G401 (cell line): ENCODE measurements around the gene SPPL3. TPM values are rescaled to one million over a fixed set of nuclear protein-coding genes. Genes with fewer than 3 reads are reported as not detected.

ENCODE experiments used
- DNase-seq: peaks from one replicate; pipeline ENCODE4 v3.0.0-alpha.2; 2015; ENCODE audit warnings: low spot score
- in situ Hi-C: cut with HindIII; loops from 2 replicates; pipeline ENCODE4 v1.10.0; 2016; ENCODE audit warnings: low sequenced_read_pairs, mixed read lengths
- total RNA-seq: library from RNA; depleted of rRNA; stranded (reverse); fragments of >200 nt; shearing (Covaris generic); gene quantifications from 2 replicates; pipeline ENCODE4 v1.2.3, GENCODE V29; 2014

Gene SPPL3
- total RNA-seq, 1 experiment from 2014 or later = 12.2 TPM

GRCh38 chr12:120885521-120885920 lies 18.6 kb downstream of the SPPL3 start:
- no peak for DNase-seq
- in situ Hi-C loops = no loop called here

DNA sequence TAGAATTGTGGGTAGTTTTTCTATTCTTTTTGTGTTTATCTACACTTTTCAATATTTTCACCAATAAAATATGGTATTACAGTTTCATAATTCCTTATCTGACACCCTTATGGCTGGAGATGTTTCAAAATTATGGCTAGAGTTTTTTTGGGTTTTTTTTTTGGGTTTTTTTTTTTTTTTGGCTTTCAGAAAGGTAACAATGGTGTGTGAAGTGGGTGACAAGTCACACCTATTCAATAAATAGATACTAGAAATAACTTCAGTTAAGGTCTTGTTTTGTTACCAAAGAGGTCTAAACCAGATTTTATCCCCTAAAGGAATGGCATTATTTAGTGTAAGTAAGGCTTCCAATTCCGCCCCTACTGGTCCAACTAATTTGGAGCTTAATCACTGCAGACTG lies 19.5 kb downstream of the SPPL3 start:
- in situ Hi-C loops = no loop called here
- DNase-seq = no peak

- in situ Hi-C loops = no loop called here
- no peak for DNase-seq
These were observed 22.1 kb downstream of the SPPL3 start for GRCh38 chr12:120882055-120882555.

DNA sequence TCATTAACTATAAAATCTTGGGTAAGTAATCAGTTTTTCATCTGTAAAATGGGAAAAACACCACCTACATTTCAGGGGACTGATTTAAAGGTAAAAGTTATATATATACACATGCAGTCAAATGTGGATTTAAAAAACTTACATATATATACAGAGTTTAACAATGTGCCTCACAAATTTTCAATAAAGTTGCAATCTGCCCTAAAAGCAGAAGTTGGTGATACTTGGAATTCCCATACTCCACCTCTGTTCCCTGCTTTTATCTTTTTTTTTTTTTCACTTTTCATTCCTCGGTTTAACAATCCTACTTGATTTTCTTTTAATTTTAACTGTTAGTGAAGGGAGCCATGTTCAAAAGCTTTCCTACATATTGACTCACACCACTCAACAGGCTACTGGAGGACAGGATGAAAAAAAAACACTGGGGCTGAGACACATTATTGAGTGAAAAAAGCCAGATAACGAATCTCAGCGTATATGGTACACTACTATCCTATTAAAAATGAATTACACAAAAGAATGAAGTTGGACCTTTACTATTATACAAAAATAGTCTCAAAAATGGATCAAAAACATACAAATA lies 24.3 kb downstream of the SPPL3 start:
- DNase-seq = no peak
- in situ Hi-C loops = no loop called here

GRCh38 chr12:120879102-120879501 lies 25.1 kb downstream of the SPPL3 start:
- in situ Hi-C loops = no loop called here
- no peak for DNase-seq

DNA sequence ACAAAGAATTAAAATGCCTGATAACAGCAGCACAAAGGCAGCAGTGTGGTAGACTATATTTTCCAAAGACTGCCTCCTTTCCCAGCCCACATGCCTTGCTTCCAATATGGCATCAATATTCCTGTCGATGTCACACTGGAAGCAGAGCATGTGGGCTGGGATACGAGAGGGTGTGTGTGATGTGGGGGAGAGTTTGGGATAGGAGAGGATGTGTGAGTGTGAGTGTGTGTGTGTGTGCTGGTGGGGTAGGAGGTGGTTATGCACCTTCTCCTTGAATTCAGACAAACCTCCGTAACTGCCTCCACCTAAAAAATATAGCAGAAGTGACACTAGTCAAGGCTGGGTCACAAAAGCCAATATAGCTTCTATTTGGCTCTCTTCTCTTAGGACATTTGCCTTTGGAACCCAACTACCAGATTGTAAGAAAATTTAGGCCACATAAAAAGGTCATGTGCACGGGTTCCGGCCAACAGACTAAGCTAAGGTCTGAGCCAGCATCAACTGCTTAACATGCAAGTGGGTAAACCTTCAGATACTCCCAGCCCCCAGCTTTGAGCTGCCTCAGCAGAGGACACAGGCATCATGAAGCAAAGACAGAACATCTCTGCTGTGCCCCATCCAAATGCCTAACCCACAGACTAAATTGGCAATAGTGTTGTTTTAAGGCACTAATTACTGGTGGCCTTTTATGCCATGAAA lies 29.5 kb downstream of the SPPL3 start:
- in situ Hi-C loops = no loop called here

DNA sequence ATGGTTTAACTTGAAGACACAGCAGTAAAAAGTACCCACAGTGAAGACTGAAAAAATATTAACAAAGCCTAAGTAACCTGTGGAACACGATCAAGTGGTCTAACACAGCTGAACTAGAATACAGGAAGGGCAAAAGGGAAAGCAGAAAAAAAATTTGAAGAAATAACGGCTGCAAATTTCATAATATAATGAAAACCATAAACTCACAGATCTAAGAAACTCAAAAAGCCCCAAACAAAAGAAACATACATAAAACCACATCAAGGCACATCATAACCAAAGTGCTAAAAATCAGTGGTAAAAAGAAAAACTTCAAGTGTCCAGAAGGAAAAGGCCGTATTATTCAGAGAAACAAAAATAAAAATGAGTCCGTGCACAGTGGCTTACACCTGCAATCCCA lies 30.9 kb downstream of the SPPL3 start:
- in situ Hi-C loops = no loop called here

More for the DNA sequence above, 29.5 kb downstream of the SPPL3 start:
- peak; percentile 57 for DNase-seq

DNA sequence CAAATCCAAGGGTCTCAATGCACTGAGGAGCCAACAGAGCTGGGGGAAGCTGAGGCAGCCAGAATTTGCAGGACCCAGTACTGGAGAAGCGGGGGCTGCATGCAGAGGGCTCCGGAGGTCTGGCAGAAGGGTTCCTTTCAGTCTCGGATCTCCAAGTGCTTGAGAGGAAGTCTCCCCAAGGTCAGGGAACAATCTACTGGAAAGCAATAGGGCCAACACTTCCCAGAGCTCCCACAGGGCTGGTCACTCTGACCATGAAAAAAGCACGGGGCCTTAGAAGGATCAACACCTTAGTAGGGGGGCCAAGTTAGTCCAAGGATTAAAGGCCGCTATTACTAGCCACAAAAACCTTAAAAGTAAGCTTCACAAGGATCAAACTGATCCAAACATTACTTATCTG lies 31.7 kb downstream of the SPPL3 start:
- in situ Hi-C loops = no loop called here
- DNase-seq = no peak

More for the DNA sequence above, 30.9 kb downstream of the SPPL3 start:
- DNase-seq = no peak

GRCh38 chr12:120870415-120870814 lies 33.7 kb downstream of the SPPL3 start:
- in situ Hi-C loops = no loop called here
- no peak for DNase-seq

- in situ Hi-C loops = no loop called here
- DNase-seq = no peak
These were observed 34.8 kb downstream of the SPPL3 start for GRCh38 chr12:120869376-120869775.

- in situ Hi-C loops = no loop called here
- DNase-seq = no peak
These were observed 38.0 kb downstream of the SPPL3 start for GRCh38 chr12:120866108-120866507.

- no peak for DNase-seq
- in situ Hi-C loops = no loop called here
These were observed 39.1 kb downstream of the SPPL3 start for GRCh38 chr12:120865098-120865497.

DNA sequence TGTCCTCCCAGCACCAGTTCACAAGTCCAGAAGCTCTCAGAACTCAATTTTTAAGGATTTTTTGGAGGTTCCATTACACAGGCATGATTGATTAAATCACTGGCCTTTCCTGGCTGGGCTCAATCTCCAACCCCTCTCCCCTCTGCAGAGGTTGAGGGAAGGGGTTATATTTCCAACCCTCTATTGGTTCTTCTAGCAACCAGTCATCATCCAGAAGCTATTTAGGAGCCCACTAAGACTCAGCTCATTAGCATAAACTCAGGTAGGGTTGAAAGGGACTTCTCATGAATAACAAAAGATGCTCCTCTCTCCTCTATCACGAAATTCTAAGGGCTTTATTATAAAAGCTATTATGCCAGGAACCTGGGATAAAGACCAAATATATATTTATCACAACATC lies 41.5 kb downstream of the SPPL3 start:
- DNase-seq = no peak
- in situ Hi-C loops = no loop called here

GRCh38 chr12:120861074-120861795 lies 42.9 kb downstream of the SPPL3 start:
- in situ Hi-C loops = no loop called here
- no peak for DNase-seq

DNA sequence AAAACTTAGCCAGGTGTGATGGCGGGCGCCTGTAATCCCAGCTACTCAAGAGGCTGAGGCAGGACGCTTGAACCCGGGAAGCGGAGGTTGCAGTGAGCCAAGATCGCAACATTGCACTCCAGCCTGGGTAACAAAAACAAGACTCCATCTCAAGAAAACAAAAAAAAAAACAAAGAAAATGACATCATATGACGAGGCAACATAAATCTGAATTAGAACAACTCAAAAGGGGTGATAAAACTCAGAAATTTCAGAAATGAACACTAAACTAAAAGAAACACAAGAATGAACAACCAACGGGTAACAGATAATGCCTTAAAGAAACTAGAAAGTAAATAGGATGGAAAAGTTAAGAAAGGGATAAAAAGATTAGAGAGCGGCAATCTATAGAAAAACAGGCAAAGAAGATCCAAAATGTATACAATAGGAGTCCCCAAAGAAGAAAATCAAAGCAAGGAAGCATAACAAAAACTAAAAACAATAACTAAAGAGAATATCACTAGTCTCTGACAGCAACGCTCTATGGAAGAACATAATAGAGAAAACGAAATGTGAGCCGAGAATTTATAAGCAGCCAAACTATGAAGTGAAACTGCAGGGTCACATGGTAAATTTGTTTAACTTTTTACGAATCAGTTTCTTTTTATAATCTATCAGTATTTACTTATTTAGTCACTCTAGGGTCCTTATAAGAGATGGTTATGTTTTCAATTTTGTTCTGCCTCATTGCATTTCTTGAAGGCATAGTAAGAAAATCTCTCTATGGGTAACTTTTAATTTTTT lies 45.7 kb downstream of the SPPL3 start:
- no peak for DNase-seq
- in situ Hi-C loops = no loop called here

- in situ Hi-C loops = no loop called here
These were observed 47.2 kb downstream of the SPPL3 start for GRCh38 chr12:120856980-120857379.

GRCh38 chr12:120855823-120856588 lies 48.2 kb downstream of the SPPL3 start:
- DNase-seq = no peak
- in situ Hi-C loops = no loop called here

More at GRCh38 chr12:120856980-120857379, 47.2 kb downstream of the SPPL3 start:
- no peak for DNase-seq

- no peak for DNase-seq
- in situ Hi-C loops = no loop called here
These were observed 49.4 kb downstream of the SPPL3 start for GRCh38 chr12:120854804-120855203.

DNA sequence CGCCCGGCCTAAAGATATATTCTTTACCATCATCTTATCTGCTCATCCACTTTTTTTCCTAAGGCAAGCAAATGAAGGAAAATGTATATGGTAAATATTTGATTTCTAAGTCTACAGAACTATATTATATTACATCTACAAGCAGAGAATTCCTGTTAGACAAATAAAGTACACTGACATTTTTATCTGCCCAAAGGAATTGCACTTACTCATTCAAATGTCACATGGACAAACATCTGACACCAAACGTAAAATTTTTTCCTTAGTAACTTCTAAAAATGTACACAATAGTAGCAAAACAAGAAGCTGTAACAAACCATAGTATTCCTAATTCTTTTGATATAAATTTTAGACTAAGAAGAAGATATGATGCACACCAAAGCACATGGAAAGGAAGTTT lies 51.0 kb downstream of the SPPL3 start:
- in situ Hi-C loops = no loop called here
- DNase-seq = no peak
